Stimulated activated CD4-positive, alpha-beta T cell treated with anti-CD3 and anti-CD28 coated beads, Interleukin-12 subunit alpha, Interleukin-12 subunit beta, amount 100 ng/mL, for 24 hours (primary cell): ENCODE measurements around the gene RETN.
A peak's percentile ranks its signal among the peaks of the same experiment; 100 is the strongest.

ENCODE experiments used
- DNase-seq, 2 experiments: peaks; one replicate each; pipeline ENCODE4 v3.0.0-alpha.2; 2020; ENCODE audit warnings: low read depth in 2 of 2

RETN gene, protein sequence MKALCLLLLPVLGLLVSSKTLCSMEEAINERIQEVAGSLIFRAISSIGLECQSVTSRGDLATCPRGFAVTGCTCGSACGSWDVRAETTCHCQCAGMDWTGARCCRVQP

DNA sequence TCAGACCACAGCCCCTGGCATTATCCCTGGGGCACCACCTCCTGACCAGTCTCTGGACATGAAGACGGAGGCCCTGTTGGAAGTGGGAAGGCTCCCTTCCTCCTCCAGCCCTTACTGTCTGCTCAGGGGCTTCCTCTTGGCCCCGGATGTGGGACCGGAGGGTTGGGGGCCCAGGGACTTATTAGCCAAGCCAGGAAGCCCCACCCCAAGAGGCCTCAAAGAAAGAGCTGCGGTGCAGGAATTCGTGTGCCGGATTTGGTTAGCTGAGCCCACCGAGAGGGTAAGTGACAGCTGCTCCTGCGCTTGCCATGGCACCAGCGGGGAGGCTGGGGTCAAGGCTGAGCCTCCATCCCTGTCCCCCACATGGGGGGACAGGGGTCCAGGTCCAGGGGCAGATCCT is at the start of gene RETN:
Gene RETN, plus strand, starts transcription at position 208 of the 400 bp plus-strand sequence. CDS start 278 bp downstream, outside the sequence.
- no peak for DNase-seq

DNA sequence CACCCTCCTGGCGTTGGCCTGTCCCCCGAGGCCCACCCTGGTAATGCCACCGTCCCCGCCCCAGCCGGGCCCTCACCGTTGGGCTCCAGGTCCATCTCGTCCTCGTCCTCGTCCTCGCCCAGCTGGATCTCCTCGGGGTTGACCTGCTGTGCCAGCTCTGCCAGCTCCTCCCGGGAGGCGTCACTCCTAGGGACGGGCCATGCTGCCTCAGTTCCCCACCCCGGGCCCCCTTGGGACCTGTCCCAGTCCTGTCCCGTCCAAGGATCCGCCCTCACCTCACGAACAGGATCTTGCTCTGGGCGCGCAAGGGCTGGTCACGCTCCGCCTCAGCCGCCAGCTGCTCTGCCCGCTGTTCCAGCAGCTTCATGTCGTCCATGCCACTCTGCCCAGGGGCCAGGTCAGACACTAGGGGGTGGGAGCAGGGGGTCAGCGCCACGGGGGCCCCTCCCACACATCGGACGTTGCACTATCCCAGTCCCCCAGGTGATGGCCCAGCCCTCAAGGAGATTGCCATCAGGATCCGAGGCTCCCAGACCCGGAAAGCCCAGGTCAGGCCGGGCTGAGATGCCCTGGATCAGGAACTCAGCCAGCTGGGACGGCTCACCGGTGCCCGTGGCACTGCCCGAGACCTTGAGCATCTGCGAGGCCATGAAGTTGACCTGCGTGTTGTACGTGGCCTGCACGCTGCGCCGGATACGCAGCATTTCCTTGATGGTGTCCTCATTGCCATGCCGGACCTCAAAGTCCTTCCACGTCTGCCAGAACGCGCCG is 49.0 kb upstream of the RETN start:
- DNase-seq, result no peak

DNA sequence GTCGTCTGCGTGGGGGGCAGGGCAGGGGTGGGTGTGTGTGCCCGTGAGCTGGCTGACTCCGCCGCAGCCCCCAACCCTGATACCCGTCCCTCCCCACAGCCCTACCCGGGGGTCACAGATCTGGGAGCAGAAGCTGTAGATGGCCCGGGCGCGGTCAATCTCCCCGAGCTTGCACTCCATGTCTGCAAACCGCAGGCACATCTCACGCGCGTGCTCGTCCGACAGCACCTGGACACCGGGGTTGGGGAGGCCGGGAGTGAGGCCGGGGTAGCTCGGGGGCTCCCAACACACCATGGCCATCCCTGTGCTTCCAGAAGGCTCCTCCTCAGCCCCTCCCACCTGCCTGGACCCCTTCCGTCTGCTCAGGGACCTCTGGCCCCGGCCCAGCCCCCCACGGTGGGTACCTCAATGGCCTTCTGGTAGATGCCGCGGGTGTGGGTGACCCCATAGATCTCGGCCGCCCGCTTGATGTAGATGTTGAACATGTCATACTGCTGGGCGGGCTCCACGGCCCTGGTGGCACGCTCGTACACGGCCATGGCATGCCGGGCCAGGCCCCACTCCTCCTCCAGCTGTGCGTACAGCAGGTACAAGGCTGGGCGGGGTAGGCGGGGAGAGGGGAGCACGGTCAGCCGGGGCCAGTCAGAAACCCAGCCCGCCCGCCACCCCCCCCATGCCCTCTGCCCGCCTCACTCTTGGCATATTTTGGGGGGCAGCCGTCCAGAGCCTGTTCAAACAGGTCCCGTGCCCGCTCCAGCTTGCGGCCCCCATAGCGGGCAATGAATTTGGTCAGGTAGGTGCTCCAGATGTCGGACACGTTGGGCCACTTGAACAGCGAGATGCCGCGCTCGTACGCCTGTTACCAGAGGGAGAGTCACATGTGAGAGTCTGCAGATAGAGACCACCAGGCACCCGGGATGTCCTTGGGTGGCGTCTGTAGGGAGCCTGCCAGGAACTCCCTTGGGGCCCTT is 48.1 kb upstream of the RETN start:
- DNase-seq, result no peak

DNA sequence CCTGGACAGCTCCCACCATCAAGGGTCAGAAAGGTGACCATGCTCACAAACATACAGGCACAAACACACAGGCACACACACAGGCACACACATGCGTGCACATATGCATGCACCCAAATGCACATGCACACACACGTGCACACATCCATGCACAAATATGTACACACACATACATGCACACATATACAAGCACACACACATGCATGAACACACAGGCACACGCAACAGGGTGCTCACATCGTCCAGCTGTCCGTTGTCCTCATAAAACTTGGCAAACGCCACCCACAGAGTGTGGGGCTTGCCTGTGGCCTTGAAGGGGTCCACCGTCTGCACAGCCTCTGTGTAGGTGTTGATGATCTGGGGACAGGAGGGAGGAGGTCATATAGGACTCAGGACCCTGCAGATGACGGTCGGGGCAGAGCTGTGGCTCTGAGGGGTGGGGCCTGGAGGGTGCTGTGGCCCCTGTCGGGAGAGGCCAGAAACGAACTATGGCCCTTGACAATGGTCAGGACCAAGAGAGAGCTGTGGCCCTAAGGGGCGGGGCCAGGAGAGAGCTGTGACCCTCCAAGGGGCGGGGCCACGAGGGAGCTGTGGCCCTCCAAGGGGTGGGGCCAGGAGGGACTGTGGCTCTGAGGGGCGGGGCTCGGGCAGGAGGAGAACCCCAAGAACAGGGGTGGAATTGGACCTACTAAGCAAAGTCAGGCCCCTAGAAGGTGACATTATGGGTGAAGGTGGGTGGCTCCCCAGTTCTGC is 45.7 kb upstream of the RETN start:
- no peak for DNase-seq

DNA sequence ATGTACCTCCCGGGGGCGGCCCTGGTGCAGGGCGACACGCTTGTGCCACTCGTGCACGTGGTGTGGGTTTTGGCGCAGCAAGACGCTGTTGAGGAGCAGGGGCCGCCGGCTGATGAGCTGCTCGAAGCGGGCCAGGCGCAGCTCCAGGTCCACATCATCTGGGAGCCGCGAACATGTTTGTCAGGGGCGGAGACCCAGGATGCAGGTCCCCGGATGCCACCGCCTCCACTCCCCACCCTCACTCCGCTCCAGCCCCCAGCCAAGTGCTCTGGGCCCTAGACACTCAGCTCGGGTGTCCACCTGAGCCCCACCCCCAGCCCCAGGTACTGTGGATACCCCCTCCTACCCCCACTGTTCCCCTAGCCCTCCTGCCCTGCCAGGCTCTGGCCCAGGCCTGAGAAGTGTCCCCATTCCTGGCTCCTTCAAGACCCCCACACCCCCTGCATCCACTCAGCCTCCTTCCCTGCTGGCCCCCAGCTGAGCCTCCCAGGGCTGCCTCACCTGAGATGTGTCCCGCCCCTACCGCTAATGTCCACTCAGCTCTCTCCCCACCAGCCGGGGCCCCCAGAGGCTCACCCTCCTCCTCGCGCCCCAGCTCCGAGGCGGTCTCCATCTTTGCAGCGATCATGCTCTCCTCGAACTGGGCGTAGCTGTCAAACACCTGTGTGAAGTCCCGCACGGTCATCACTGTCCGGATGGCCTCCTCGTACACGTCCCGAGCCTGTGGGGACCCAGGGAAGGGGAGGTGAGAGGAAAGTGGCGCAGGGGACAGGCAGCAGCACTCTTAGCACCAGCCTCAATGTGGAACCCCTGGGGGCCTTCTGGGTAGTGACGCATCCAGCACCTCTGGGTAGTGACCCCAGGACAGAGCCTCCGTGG is 44.9 kb upstream of the RETN start:
- DNase-seq, result no peak

DNA sequence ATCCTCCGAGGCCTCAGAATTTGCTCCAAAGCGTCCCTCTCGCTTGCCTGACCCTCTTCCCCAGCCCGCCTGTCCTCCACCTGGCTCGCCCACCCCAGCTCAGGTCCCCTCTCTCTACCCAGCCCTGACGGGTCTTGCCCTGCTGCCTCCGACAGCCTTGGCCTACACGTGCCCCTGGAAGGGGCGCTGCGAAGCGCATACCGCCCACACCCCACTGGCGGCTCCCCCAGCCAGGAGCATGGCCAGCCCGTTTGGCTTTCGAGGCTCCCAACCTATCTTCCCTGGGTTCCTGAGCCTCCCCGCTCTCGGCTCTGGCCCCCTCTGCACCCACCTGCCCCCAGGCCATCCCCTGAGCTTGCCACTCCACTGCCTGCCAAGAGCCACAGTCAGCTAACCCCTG is 44.0 kb upstream of the RETN start:
- no peak for DNase-seq

DNA sequence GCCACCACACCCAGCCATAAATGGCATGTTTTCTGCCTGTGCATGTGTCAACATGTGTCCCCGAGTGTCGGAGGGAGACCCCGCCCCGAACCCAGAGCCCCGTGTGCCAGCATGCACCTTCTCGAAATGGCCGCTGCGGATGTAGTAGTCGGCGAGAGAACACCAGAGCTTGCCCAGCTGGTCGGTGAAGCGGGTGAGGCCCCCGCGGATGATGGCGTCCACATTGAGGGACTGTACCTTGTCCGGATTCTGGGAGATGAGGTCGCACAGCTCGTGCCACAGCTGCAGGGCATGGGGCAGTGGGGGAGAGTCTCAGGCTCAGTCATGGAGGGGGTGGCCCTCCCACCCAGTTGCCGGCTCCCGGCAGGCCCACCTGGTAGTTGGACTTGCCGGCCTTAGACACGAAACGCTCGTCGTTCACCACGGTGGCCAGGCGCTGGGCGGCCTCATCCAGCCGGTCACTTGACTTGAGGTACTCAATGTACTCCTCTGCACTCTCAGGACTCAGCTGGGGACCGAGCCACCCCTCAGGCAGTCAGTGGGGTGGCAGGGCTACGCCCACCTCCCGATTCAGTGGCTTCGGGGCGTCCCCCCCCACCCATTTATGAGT is 43.0 kb upstream of the RETN start:
- DNase-seq, result no peak

DNA sequence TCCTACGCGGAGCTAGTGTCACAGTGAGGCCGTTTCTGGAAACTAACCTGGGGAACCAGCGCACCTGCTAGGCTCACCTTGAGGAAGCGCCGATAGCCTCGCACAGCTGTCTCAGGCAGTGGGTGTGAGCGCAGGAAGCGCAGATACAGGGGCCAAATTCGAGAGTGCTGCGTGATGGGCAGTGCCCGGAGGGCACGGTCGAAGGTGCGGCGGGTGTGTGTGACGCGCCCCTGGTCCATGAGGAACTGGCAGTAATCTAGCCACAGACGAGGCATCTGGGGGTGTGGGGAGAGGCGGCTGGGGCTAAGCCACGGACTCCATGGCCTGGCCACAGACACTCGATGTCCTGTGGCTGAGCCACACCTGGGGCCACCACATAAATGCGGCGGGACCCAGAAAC is 41.7 kb upstream of the RETN start:
- DNase-seq, result no peak

DNA sequence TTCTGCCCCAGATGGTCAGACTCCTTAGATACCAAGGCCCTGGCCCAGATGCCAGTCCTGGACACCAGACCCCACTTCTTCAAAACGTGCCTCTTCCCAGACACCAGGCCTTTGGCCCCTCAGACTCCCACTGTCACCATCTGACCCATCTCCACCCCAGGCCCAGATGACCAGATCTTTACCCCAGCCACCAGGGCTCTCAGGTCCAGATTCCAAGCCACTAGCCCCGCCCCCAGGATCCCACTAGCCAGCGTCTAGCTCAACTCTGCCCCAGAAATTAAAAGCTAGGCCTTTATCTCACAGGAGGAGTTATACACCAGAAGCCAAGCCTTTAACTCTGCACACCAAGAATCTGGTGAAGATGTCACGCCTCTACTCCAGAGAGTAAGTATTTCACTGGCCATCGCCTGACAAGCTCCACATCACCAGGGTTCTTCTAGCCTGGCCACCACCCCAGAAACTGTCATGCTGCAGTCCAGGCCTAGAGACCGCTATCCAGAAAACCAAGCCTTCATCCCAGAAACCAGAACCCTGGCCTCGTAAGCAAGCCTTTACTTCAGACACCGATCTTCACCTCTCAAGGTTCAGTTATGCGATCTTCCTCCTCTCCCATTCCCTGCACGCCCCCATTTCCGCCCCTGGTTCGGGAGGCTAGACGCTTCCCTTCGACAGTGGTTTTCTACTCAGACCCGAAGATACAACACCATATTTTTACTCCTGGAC is 40.1 kb upstream of the RETN start:
- no peak for DNase-seq

DNA sequence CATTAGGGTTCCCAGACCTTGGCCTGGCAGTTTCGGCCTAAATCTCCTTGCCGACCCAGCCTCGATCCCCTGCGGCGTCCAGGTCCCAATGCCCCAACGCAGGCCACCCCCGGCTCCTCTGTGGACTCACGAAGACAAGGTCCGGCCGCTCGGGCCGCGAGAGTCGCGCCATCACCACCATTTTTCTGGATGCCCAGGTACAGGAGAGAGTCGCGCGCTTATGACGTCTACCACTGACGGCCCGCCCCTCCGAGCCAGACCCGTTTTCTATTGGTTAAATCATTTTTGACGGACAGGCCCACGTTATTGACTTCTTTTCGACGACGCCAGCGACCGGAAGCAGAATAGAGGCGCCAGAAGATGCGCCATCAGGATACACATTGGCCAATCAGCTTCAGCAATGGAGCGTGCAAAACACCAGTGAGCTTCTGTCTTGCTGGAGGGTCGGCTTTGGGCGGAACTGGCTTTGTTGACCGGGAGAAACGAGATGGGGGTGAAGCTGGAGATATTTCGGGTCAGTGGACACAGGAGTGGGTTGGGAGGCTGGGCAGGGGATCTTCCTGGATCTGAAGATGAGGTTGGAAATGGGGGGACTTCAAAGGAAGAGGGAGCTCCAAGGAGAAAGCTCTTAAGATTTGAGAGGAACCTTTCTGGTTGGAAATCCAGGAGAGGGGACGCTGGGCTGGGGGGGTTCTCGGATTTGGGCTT is 39.3 kb upstream of the RETN start, which contains the start of the genes PET100 and XAB2:
Gene PET100, plus strand, starts transcription at position 447 of the 708 bp plus-strand sequence. Its CDS starts 41 bp downstream, at position 488.
Gene XAB2, minus strand, starts transcription at position 199 of the 708 bp plus-strand sequence. Its CDS starts 18 bp downstream, at position 181.
- DNase-seq, result peak; percentile 88

DNA sequence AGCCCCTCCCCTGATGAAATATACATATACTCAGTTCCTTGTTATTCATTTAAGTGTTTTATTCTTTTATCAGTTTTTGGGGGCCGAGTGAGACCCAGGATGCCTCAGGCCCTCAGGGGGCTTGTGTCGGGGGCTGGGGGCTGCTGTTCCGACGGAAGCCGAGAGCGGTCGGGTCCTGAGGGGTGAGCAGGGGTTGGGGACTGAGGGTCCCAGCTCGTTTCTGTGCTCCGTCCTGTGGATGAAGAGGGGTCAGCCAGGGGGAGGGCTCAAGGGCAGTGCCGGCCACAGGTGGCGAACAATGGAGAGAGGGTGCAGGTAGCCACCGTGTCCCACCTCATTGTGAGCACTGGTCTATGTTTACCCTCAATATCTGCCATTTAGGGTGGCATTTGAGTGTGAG is 37.3 kb upstream of the RETN start:
- DNase-seq, result no peak

DNA sequence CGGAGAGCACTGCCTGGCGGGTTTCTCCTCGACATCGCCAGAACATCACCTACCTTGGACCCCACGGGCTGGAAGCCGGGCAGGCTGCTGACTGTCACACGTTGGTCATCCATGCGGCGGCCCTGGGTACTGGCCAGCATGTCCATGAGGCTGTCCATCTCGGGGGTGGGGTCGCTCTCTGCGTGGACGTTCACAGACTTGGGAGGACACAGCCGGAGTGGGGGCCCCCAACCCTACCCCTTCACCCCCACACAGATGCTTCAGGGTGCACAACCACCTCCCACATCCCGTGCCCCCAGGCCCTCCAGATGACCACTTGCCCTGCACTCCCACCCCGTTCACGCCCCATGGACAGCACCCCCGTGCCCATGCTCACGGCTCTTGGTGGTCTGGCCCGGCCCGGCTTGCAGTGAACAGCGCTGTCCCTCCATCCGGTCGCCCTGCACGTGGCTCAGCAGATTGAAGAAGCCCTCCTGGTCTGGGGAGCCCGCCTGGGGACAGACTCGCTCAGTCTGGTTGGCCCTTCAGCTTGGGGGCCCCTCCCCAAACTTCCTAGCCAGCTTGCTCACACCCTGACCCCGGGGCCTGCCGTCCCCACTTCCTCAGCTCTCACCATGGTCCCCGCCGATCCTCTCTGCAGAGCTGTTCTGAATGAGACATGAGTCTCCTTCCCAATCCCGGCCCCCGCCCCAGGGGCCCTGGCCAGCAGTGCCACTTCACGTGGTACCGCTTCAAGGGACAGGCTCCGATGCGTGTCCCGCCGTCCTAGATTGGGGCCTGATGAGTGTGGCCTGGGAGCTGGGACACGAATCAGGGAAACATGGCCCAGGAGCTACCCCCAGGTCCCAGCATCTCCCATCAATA is 36.3 kb upstream of the RETN start:
- no peak for DNase-seq

DNA sequence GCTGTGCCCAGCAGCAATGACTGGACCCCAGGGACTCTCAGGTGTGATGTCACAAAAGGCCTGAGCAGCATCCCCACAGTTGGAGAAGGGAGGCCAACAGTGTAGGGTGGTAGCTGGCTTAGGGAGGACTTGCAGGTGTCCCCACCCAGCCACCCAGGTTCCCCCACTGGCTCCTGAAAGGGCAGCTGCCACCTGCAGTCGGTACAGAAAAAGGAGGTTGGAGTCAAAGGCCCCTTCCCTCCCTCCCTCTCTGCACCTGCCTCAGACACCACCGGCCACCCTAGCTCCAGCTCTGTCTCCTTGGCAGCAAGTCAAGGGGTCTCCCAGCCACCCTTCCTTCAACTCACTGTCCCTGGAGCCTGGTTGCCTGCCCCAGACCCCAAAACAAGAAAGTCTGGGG is 35.2 kb upstream of the RETN start, which contains the start of gene PCP2:
Gene PCP2, minus strand, starts transcription at position 22 of the 400 bp plus-strand sequence. CDS start 262 bp downstream, outside the sequence.
- DNase-seq, result no peak

DNA sequence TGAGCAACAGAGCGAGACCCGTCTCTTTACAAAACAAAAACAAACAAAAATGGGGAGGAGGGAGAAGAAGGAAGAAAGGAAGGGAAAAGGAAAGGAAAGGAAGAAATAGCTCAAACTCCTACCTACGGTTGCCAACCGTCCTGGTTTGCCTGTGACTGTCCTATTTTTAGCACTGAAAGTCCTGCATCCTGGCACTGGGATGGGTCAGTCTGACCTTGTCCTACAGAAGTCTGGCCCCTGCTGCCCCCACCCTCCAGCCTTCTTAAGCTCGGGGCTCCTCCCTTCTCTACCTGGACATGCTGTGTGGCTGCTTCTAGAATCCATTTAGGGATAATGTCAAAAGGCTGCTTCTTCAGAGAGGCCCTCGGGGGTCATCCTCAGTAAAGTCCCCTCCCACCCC is 33.2 kb upstream of the RETN start:
- no peak for DNase-seq

DNA sequence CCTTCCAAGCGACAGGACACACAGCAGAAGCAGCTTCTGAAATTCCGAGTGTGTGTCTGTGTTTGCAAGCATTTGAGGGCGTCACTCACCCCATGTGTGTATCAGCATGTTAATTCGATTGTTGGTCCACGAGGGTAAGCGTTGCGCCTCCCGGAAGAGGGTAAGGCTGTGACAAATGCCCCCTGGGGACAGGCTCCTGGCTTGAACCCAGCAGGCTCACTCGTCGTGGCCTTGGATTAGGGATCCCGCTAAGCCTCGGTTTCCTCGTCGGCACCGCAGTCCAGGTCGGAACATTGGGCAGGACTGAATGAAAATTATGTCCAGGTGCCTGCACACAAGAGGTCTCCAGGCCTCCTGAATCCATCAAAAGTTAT is 32.5 kb upstream of the RETN start:
- no peak for DNase-seq

DNA sequence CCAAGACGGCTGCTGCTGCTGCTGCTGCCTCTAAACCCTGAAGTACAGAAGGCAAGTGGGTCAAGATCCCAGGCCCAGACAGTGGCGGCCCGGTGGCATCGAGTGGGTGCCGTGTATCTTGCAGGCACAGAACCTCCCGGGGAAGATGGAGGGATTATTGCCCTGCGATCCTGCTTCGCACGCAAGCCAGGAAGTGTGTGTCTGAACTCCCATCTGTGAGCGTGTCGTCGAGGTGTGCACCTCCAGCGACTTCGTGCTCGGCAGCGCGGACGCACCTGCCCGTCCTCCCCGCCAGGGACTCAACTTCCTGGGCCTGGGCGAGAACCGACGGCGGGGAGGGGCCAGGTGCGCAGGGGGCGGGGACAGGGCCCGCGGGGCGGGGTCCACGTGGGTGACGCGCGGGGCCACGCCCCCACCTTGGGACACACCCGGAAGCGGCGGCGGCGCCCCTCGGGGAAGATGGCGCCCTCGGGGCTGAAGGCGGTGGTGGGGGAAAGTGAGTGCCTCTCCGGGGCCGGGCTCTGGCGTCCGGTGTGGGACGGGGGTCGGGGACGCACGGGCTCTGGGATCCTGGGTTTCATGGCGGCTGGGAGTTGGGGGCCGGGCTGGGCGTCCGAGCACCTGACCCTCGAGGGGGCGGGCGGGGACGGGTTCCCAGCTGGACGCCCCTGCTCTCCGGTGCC is 32.0 kb upstream of the RETN start, which contains the start of gene STXBP2:
Gene STXBP2, plus strand, starts transcription at position 420 of the 683 bp plus-strand sequence. Its CDS starts 40 bp downstream, at position 460.
- DNase-seq, result peak; percentile 83 to 84
